ENCODE data around the gene GMCL2. TPM values are rescaled to one million over a fixed set of nuclear protein-coding genes. Genes with fewer than 3 reads are reported as not detected.
"Not testable (repeated sequence)": the region's sequence is repeated elsewhere in the genome, so short reads cannot be mapped to it uniquely, and the experiment has no call there.

Gene GMCL2
- total RNA-seq, 2 experiments from 2014 or later = not detected

DNA sequence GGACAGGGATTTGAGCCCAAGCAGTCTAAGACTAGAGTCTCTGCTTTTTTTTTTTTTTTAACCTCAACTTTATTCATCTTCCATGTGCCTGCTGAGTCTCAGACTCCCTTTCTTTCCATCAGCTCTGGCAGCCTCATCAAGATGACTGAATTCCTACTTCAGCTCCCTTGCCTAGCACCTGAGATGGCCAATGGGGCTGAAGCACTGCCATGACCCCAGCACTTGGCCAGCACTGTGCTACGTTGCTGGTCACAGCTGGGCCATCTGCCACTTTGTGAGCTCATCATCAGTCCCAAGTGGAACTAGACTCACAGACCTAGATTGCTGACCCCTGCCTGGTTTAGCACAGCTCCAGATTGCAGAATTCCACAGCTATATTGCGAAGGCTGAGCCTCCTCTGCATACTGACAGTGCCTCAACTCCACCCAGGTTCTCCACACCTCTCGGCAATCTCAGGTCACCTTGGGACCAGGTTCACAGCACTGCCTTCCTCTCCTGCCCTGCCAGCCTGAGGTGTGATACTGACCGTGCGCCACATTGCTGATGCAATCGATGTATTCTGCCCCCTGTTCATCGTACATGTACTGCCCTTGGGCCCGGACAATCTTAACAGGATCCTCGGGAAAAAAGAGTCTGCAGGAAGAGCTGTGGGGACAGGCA, 43.8 kb upstream of the GMCL2 start:
- Histone ChIP-seq H3K79me2 (ENCODE audit: insufficient read depth, low read depth, low read length) (peaks cover 29% of the 10 kb centered on the region), H3K4me3 (ENCODE audit: low read depth, low read length, poor library complexity, severe bottlenecking) (peak overlapping the region; percentile 98), H3K36me3 (ENCODE audit: insufficient read depth, low read length) (peaks cover 60% of the 10 kb centered on the region), H3K27ac (ENCODE audit: low read depth, low read length, poor library complexity, severe bottlenecking) (peak overlapping the region; percentile 17), H3K9me3 (ENCODE audit: low read length) (no peaks in the 10 kb centered on the region), H2AFZ (ENCODE audit: low read length) (no peak overlapping the region), H3K9me2 (ENCODE audit: insufficient read depth, low read length) (no peaks in the 10 kb centered on the region), H3K4me2 (ENCODE audit: low read length) (peak overlapping the region; percentile 98), H4K20me1 (ENCODE audit: insufficient read depth, low read length) (peaks cover 9% of the 10 kb centered on the region; the same call in 1 of the 2 replicates), H3K4me1 (ENCODE audit: insufficient read depth, low read length, poor library complexity, severe bottlenecking) (peaks cover 30% of the 10 kb centered on the region)
- DNase-seq (ENCODE audit: low spot score) = no peak
- TF ChIP-seq, protein P1, sequence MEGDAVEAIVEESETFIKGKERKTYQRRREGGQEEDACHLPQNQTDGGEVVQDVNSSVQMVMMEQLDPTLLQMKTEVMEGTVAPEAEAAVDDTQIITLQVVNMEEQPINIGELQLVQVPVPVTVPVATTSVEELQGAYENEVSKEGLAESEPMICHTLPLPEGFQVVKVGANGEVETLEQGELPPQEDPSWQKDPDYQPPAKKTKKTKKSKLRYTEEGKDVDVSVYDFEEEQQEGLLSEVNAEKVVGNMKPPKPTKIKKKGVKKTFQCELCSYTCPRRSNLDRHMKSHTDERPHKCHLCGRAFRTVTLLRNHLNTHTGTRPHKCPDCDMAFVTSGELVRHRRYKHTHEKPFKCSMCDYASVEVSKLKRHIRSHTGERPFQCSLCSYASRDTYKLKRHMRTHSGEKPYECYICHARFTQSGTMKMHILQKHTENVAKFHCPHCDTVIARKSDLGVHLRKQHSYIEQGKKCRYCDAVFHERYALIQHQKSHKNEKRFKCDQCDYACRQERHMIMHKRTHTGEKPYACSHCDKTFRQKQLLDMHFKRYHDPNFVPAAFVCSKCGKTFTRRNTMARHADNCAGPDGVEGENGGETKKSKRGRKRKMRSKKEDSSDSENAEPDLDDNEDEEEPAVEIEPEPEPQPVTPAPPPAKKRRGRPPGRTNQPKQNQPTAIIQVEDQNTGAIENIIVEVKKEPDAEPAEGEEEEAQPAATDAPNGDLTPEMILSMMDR (conservative IDR thresholded peaks at IDR 0.05; ENCODE audit: low read length) = no peak
- no peak for TF ChIP-seq EZH2phosphoT487 (IDR thresholded peaks at IDR 0.05; ENCODE audit: borderline replicate concordance, low read depth, low read length)
- POLR2A ChIA-PET = interaction anchor here (0.6 to 1.2 kb wide), 6 partner anchors 11 to 38 kb away, joined by 3 to 6 read pairs (median 4); no protein-coding TSS in a partner anchor
- intact Hi-C loops (cut with micrococcal nuclease; ENCODE audit: unreplicated experiment) = loop anchor here (10.0 kb wide), 1 partner anchor 394 kb away; the partner anchor contains the start of gene CLK4
- no TSS peak for BruUV-seq (replicated peaks)
- CTCF ChIA-PET (ENCODE audit: unreplicated experiment) = interaction anchor here (0.7 kb wide), 1 partner anchor 117 kb away, joined by 4 read pairs; no protein-coding TSS in a partner anchor

DNA sequence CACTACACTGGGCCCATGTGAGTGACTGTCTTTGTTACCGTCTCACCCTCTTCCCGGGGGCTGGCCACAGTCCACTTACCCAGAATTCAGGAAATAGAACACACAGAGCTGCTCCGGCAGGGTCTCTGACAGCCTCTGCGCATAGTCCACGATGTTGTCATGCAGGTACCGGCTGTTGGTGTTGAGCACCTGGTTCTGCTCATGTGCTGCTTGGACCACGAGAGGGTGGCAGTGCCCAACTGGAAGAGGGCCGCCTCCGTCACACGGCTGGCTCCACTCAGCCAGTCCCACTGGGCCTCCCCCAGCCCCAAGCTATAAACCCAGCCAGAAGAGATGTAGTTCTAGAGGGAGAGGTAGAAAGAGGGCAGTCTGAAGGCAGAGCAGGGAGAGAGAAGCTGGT, 42.7 kb upstream of the GMCL2 start:
- POLR2A ChIA-PET = interaction anchor here (0.6 to 1.0 kb wide), 3 partner anchors 14 to 124 kb away, joined by 4 to 6 read pairs (median 5); no protein-coding TSS in a partner anchor
- no peaks in the 10 kb centered on the region for H3K9me2 ChIP-seq (ENCODE audit: insufficient read depth, low read length)
- H2AFZ ChIP-seq (ENCODE audit: low read length) = no peak overlapping the region
- no peak overlapping the region for H3K27ac ChIP-seq (ENCODE audit: low read depth, low read length, poor library complexity, severe bottlenecking)
- peak overlapping the region; percentile 98; the same call in 1 of the 2 replicates for H3K4me2 ChIP-seq (ENCODE audit: low read length)
- CTCF ChIA-PET (ENCODE audit: unreplicated experiment) = no interaction called here
- peaks cover 70% of the 10 kb centered on the region for H3K36me3 ChIP-seq (ENCODE audit: insufficient read depth, low read length)
- H3K79me2 ChIP-seq (ENCODE audit: insufficient read depth, low read depth, low read length) = peaks cover 29% of the 10 kb centered on the region
- H3K9me3 ChIP-seq (ENCODE audit: low read length) = no peaks in the 10 kb centered on the region
- H3K4me1 ChIP-seq (ENCODE audit: insufficient read depth, low read length, poor library complexity, severe bottlenecking) = peaks cover 30% of the 10 kb centered on the region
- no peak for TF ChIP-seq EZH2phosphoT487 (IDR thresholded peaks at IDR 0.05; ENCODE audit: borderline replicate concordance, low read depth, low read length)
- TF ChIP-seq, protein P1 (conservative IDR thresholded peaks at IDR 0.05; ENCODE audit: low read length) = no peak
- H4K20me1 ChIP-seq (ENCODE audit: insufficient read depth, low read length) = peaks cover 9% of the 10 kb centered on the region; the same call in 1 of the 2 replicates
- BruUV-seq (replicated peaks) = no TSS peak
- intact Hi-C loops (cut with micrococcal nuclease; ENCODE audit: unreplicated experiment) = loop anchor here (10.0 kb wide), 1 partner anchor 395 kb away; the partner anchor contains the start of gene CLK4
- H3K4me3 ChIP-seq (ENCODE audit: low read depth, low read length, poor library complexity, severe bottlenecking) = no peak overlapping the region
- no peak for DNase-seq (ENCODE audit: low spot score)

DNA sequence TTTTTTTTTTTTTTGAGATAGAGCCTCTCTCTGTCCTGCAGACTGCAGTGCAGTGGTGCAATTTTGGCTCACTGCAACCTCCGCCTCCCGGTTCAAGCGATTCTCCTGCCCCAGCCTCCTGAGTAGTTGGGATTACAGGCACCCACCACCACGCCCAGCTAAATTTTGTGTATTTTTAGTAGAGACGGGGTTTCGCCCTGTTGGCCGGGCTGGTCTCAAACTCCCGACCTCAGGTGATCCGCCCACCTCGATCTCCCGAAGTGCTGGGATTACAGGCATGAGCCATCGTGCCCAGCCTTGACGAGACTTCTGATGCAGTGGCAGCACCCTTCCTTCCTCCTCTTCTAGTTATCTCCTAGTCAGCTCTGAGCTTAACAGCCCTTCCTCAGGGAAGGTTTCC, 41.9 kb upstream of the GMCL2 start:
- H2AFZ ChIP-seq (ENCODE audit: low read length); H3K9me2 ChIP-seq (ENCODE audit: insufficient read depth, low read length); DNase-seq (ENCODE audit: low spot score); H3K27ac ChIP-seq (ENCODE audit: low read depth, low read length, poor library complexity, severe bottlenecking); BruUV-seq (replicated peaks); CTCF ChIA-PET (ENCODE audit: unreplicated experiment); intact Hi-C loops (cut with micrococcal nuclease; ENCODE audit: unreplicated experiment); H3K4me2 ChIP-seq (ENCODE audit: low read length); H3K9me3 ChIP-seq (ENCODE audit: low read length); H3K4me3 ChIP-seq (ENCODE audit: low read depth, low read length, poor library complexity, severe bottlenecking); H4K20me1 ChIP-seq (ENCODE audit: insufficient read depth, low read length): not testable (repeated sequence)
- POLR2A ChIA-PET = interaction anchor here (0.8 to 1.2 kb wide), 2 partner anchors 10 to 11 kb away, joined by 4 to 5 read pairs; no protein-coding TSS in a partner anchor
- Histone ChIP-seq H3K4me1 (ENCODE audit: insufficient read depth, low read length, poor library complexity, severe bottlenecking) (peaks cover 23% of the 10 kb centered on the region), H3K79me2 (ENCODE audit: insufficient read depth, low read depth, low read length) (peaks cover 29% of the 10 kb centered on the region), H3K36me3 (ENCODE audit: insufficient read depth, low read length) (peaks cover 78% of the 10 kb centered on the region)

Measured in OCI-LY7 (cell line).